Measurements from ENCODE around the gene H19. TPM values are rescaled to one million over a fixed set of nuclear protein-coding genes. Genes with fewer than 3 reads are reported as not detected.

The H19 gene
- total RNA-seq: 100 to 1,000 TPM; 279 to 500 (median 401) TPM
- polyA plus RNA-seq: 813 TPM
- long read RNA-seq, donor 1, transcript H19-203 (5 exons, 2,348 nt): major isoform, 100 of 111 reads
- long read RNA-seq, donor 1, transcript H19-202 (5 exons, 2,281 nt): minor isoform, 5 of 111 reads
- long read RNA-seq, donor 1, partial matches to known transcripts: 0 of 111 reads
- long read RNA-seq, donor 1, other reads (novel, unspliced or antisense): 1 of 111 reads
- long read RNA-seq, donor 2, transcript H19-203 (5 exons, 2,348 nt): major isoform, 14 of 23 reads
- long read RNA-seq, donor 2, partial matches to known transcripts: 1 of 23 reads
- long read RNA-seq, donor 2, other reads (novel, unspliced or antisense): 6 of 23 reads
- long read RNA-seq, donor 3, transcript H19-203 (5 exons, 2,348 nt): major isoform, 5 of 9 reads
- long read RNA-seq, donor 3, partial matches to known transcripts: 1 of 9 reads
- long read RNA-seq, donor 3, other reads (novel, unspliced or antisense): 0 of 9 reads
- long read RNA-seq, donor 4, transcript H19-203 (5 exons, 2,348 nt): major isoform, 13 of 17 reads
- long read RNA-seq, donor 4, partial matches to known transcripts: 0 of 17 reads
- long read RNA-seq, donor 4, other reads (novel, unspliced or antisense): 2 of 17 reads

DNA sequence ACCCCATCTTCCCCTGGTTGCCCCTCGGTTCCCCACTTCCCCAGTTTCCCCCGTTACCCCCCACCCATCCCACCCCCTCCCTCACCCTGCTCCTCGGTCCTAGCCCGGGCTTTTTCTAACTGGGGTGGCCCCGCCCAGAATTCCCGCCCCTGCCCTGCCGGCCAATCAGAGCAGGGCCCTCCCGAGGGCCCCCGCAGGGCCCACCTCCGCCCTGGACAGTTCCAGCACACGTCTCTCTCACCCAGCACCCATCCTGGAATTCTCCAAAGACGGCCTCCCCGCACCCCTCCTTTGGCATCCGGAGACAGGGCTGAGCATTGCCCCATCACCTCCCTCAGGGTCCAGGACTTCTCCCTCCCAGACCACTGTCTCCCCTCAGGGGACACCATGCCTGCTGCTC, at the start of gene H19:
H19 (minus strand) TSS at position 88 of the 400 bp plus-strand sequence.
- DNase-seq (no peak), ATAC-seq (peak; percentile 76 to 80)
- no peak within 1 kb of the TSS for H3K4me3 ChIP-seq (ENCODE audit: low read length)
- H3K27me3 ChIP-seq (ENCODE audit: control insufficient read depth, insufficient read depth): no peaks in the 10 kb centered on the region
- H3K27ac ChIP-seq (ENCODE audit: low read length): no peak within 1 kb of the TSS
- WGBS: no CpG with 5 or more reads among the region's 14 CpGs
- intact Hi-C loops (cut with DNase I): no loop called here
- H3K9me3 ChIP-seq (ENCODE audit: control insufficient read depth, low read length): no peaks in the 10 kb centered on the region
- H3K4me1 ChIP-seq (ENCODE audit: control insufficient read depth, insufficient read depth, low read length): no peaks in the 10 kb centered on the region

DNA sequence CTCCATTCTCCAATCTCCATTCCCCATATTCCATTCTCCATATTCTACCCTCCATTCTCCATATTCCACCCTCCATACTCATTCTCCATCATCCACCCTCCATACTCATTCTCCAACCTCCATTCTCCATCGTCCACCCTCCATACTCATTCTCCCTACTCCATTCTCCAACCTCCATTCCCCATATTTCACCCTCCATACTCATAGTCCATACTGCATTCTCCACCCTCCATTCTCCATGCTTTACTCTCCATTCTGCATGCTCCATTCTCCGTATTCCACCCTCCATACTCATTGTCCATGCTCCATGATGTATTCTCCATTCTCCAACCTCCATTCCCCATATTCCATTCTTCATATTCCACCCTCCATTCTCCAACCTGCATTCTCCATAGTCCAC, 44.3 kb upstream of the H19 start:
- WGBS: 72% methylated on average over 2 of the region's 2 CpGs

DNA sequence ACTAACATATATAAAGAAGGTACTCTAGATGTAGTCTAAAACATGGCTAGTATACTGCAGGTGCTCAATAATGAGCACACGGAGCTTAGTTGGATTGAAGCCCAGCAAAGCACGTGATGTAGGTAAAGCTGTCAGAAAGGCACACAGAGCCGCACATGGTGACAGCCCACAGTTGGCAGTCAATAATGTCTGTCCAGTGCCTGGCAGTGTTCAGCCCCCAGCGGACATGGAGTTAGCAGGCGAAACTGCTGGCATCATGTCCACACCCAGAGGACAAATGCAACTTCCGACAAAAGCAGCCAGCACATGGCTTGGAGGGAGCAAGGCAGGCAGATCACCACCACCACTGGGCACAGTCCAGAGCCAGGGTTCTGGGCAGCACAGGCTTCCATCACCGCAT, 43.5 kb upstream of the H19 start:
- Histone ChIP-seq H3K27ac (ENCODE audit: low read length) (no peak overlapping the region), H3K27me3 (ENCODE audit: control insufficient read depth, insufficient read depth) (no peaks in the 10 kb centered on the region), H3K9me3 (ENCODE audit: control insufficient read depth, low read length) (no peaks in the 10 kb centered on the region), H3K4me1 (ENCODE audit: control insufficient read depth, insufficient read depth, low read length) (no peaks in the 10 kb centered on the region), H3K4me3 (ENCODE audit: low read length) (no peak overlapping the region)
- ATAC-seq (no peak), DNase-seq (no peak)
- intact Hi-C loops (cut with DNase I): no loop called here
- WGBS: no CpG with 5 or more reads among the region's 7 CpGs

More for the DNA sequence above, 44.3 kb upstream of the H19 start:
- intact Hi-C loops (cut with DNase I): no loop called here
- no peak overlapping the region for H3K27ac ChIP-seq (ENCODE audit: low read length)
- H3K9me3 ChIP-seq (ENCODE audit: control insufficient read depth, low read length): no peaks in the 10 kb centered on the region
- ATAC-seq: no peak
- no peaks in the 10 kb centered on the region for H3K4me1 ChIP-seq (ENCODE audit: control insufficient read depth, insufficient read depth, low read length)
- no peak for DNase-seq
- H3K4me3 ChIP-seq (ENCODE audit: low read length): no peak overlapping the region
- H3K27me3 ChIP-seq (ENCODE audit: control insufficient read depth, insufficient read depth): no peaks in the 10 kb centered on the region

DNA sequence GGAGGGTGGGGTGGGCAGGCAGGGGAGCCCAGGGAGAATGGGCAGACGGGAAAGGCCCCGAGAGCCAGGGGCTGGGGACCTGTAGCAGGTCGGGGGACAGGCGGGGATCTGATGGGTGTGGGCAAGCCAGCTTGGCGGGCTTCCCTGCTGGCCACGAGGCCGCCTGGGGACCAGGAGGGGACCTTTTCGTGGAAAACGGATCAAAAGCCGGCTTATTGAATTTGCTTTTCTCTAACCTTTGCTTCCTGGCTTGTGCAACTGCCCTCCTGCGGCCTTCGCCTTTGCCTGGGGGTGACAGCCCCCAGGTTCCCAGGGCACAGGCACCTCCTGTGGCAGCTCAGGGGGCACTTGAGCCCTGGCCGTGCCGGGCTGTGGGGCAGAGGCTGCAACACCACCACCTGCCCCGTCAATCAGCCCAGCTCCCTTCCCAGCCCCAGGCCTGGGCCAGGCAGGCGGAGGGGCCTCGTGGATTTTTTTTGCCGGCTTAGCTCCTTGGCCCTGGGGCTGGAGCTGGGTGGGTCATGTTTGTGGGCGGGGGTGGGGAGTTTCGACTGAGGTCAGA, 41.6 kb upstream of the H19 start:
- H3K4me3 ChIP-seq (ENCODE audit: low read length): no peak overlapping the region
- DNase-seq (no peak), ATAC-seq (no peak)
- H3K9me3 ChIP-seq (ENCODE audit: control insufficient read depth, low read length): no peaks in the 10 kb centered on the region
- no CpG with 5 or more reads among the region's 20 CpGs for WGBS
- no peak overlapping the region for H3K27ac ChIP-seq (ENCODE audit: low read length)
- H3K27me3 ChIP-seq (ENCODE audit: control insufficient read depth, insufficient read depth): no peaks in the 10 kb centered on the region
- intact Hi-C loops (cut with DNase I): no loop called here
- H3K4me1 ChIP-seq (ENCODE audit: control insufficient read depth, insufficient read depth, low read length): no peaks in the 10 kb centered on the region

DNA sequence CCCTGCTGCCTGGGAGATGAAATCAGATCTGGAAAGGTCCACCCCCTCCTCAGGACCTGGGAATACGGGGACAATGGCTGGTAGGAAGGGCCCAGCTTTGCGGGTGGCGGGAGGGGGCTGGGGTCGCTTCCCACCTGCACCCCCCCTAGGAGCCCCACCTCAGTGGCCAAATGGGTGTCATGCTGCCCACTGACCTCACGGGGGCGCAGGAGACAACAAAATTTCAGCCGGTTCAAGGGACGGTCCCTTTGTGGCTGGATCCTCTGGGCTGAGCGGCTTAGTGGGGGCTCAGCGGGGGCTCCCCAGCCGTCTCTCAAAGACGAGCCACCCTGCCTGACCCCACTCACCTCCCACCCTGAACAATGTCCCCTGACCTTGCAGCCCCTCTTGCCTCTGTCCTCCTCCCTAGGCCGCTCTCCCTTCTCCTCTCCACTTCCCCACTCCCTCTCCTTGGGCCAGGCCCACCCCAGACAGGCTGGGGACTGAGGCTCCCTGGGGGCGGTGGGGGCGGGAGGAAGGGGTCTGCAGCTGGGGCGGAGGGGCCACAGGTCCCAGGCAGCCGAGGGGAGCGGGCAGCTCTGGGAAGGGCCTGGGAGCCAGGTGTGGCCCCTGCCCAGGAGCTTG, 39.3 kb upstream of the H19 start:
- WGBS: no CpG with 5 or more reads among the region's 18 CpGs
- intact Hi-C loops (cut with DNase I): no loop called here
- H3K27ac ChIP-seq (ENCODE audit: low read length): no peak overlapping the region
- no peaks in the 10 kb centered on the region for H3K27me3 ChIP-seq (ENCODE audit: control insufficient read depth, insufficient read depth)
- H3K4me3 ChIP-seq (ENCODE audit: low read length): no peak overlapping the region
- no peaks in the 10 kb centered on the region for H3K9me3 ChIP-seq (ENCODE audit: control insufficient read depth, low read length)
- DNase-seq (no peak), ATAC-seq (peak; percentile 32 to 80)
- no peaks in the 10 kb centered on the region for H3K4me1 ChIP-seq (ENCODE audit: control insufficient read depth, insufficient read depth, low read length)

DNA sequence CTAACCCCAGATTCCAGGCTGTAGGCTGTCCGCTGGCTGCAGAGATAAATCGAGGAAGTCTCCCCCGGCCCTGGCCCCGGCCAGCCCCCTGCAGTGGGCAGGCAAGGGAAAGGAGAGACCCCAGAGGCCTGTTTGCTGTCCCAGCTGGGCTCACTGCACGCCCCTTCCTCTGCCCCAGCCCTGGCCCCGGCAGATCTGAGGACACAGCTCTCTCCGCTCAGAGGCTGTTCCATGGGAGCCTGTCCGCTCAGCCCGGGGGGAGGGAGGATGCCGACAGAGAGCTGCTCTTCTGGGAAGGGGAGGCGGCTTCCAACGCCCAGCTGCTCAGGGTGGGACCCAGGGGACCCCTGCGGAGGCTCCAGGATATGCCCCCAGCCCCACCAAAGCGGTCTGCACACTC, 37.7 kb upstream of the H19 start:
- Histone ChIP-seq H3K4me1 (ENCODE audit: control insufficient read depth, insufficient read depth, low read length) (no peaks in the 10 kb centered on the region), H3K9me3 (ENCODE audit: control insufficient read depth, low read length) (no peaks in the 10 kb centered on the region), H3K27me3 (ENCODE audit: control insufficient read depth, insufficient read depth) (no peaks in the 10 kb centered on the region), H3K27ac (ENCODE audit: low read length) (no peak overlapping the region), H3K4me3 (ENCODE audit: low read length) (no peak overlapping the region)
- DNase-seq (no peak), ATAC-seq (no peak)
- intact Hi-C loops (cut with DNase I): no loop called here
- WGBS: no CpG with 5 or more reads among the region's 14 CpGs

DNA sequence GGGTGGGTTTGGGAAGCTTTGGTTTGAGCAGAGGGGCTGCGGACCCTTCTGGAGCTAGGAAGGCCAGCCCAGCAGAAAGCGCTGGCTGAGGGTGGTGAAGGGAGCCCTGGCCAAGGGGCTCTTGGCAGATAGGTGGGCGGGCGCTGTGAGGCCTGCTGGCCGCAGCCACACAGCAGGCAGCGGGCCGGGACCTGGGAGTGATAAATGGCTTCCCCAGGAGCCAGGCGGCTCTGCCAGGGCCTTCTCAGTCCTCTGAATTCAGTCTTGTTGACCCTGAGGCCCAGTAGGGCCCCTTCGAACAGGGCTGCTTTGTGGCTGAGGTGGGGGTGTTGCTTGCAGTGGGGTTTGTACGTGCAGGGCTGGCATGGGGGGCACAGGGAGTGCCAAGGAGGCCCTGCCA, 33.4 kb upstream of the H19 start:
- Histone ChIP-seq H3K27ac (ENCODE audit: low read length) (no peak overlapping the region), H3K9me3 (ENCODE audit: control insufficient read depth, low read length) (no peaks in the 10 kb centered on the region), H3K27me3 (ENCODE audit: control insufficient read depth, insufficient read depth) (no peaks in the 10 kb centered on the region), H3K4me1 (ENCODE audit: control insufficient read depth, insufficient read depth, low read length) (no peaks in the 10 kb centered on the region), H3K4me3 (ENCODE audit: low read length) (no peak overlapping the region)
- DNase-seq (no peak), ATAC-seq (no peak)
- intact Hi-C loops (cut with DNase I): no loop called here
- WGBS: no CpG with 5 or more reads among the region's 10 CpGs

DNA sequence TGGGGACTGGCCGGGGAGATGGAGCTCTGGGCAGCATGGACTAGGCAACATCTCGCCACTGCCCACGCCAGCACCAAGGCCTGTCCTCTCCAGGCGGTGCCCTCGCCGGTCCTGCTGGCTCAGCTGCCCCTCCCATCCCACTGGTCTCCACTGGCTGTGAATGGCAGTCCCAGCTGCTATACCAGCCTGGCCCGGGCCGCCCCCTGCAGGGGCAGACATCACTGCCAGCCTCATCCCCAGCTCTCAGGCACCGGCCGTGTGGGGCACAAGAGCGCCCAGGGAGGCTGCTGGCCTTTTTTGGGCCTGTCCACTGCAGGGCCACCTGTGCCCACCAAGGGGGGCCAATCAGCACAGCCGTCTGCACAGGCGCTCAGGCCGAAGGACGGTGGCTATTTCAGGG, 30.1 kb upstream of the H19 start:
- Histone ChIP-seq H3K9me3 (ENCODE audit: control insufficient read depth, low read length) (no peaks in the 10 kb centered on the region), H3K27me3 (ENCODE audit: control insufficient read depth, insufficient read depth) (no peaks in the 10 kb centered on the region), H3K27ac (ENCODE audit: low read length) (no peak overlapping the region), H3K4me3 (ENCODE audit: low read length) (no peak overlapping the region), H3K4me1 (ENCODE audit: control insufficient read depth, insufficient read depth, low read length) (no peaks in the 10 kb centered on the region)
- intact Hi-C loops (cut with DNase I): no loop called here
- ATAC-seq (no peak), DNase-seq (no peak)
- no CpG with 5 or more reads among the region's 15 CpGs for WGBS

DNA sequence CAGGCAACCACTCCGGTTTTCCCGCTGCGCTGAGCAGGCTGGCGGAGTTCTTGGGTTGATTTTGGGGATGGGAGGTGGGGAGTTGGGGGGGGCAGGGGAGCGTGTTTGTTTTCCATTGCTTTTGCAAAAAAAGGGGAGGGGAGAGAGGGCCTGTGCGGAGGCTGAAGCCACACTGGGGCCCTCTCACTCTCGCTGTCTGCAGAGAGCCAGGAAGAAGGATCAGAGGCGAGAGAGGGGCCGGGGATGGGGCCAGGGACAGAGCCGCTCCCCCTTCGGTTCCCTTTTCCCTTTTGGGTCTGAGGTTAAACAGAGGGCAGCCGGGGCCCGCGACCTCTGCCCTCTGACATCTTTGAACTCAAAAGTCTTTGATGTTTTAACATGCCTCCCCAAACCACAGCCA, 17.4 kb upstream of the H19 start:
- DNase-seq (no peak), ATAC-seq (no peak)
- no peaks in the 10 kb centered on the region for H3K27me3 ChIP-seq (ENCODE audit: control insufficient read depth, insufficient read depth)
- no peak overlapping the region for H3K4me3 ChIP-seq (ENCODE audit: low read length)
- no peak overlapping the region for H3K27ac ChIP-seq (ENCODE audit: low read length)
- H3K9me3 ChIP-seq (ENCODE audit: control insufficient read depth, low read length): no peaks in the 10 kb centered on the region
- H3K4me1 ChIP-seq (ENCODE audit: control insufficient read depth, insufficient read depth, low read length): no peaks in the 10 kb centered on the region
- intact Hi-C loops (cut with DNase I): no loop called here
- WGBS: no CpG with 5 or more reads among the region's 14 CpGs

DNA sequence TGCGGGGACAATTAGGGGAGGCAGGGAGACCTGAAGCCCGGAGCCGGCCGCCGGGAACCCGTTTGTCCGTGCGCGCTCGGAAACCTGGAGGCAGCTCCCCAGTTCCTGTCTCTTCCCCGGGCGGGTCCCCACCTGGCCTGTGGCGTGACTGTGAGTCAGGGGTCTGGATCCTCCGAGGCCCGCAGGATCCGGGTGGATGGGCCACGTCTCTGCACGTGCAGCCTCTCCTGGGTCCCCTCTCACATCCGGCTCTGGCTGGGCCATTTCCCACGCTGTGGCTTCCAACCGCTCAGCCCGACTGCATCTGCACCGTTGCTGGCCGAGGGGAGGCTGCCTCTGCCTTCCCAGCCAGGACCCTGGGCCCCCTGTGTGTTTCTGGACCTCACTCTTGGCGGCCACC, 14.8 kb upstream of the H19 start:
- intact Hi-C loops (cut with DNase I): no loop called here
- no peak for ATAC-seq

DNA sequence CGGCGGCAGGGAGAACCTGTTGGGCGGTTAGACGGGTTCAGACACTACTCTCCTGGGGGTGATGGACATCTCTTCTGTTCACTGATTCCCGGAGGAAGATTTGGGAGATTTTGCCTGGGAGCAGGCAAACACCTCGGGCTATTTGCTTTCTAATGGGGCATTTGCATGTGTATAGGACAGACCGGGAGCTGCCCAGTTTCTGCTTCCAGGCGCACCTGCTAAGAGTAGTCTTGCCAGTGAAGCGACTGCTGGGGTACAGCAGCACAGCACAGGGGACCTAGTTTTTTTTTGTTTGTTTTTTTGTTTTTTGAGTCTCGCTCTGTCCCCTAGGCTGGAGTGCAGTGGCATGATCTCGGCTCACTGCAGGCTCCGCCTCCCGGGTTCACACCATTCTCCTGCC, 6.8 kb upstream of the H19 start:
- Histone ChIP-seq H3K4me1 (ENCODE audit: control insufficient read depth, insufficient read depth, low read length) (no peaks in the 10 kb centered on the region), H3K9me3 (ENCODE audit: control insufficient read depth, low read length) (no peaks in the 10 kb centered on the region), H3K27me3 (ENCODE audit: control insufficient read depth, insufficient read depth) (no peaks in the 10 kb centered on the region), H3K4me3 (ENCODE audit: low read length) (no peak overlapping the region), H3K27ac (ENCODE audit: low read length) (no peak overlapping the region)
- WGBS: no CpG with 5 or more reads among the region's 13 CpGs
- intact Hi-C loops (cut with DNase I): no loop called here
- ATAC-seq (no peak), DNase-seq (no peak)

More for the DNA sequence above, 14.8 kb upstream of the H19 start:
- no peak overlapping the region for H3K27ac ChIP-seq (ENCODE audit: low read length)
- no CpG with 5 or more reads among the region's 25 CpGs for WGBS
- no peaks in the 10 kb centered on the region for H3K4me1 ChIP-seq (ENCODE audit: control insufficient read depth, insufficient read depth, low read length)
- H3K9me3 ChIP-seq (ENCODE audit: control insufficient read depth, low read length): no peaks in the 10 kb centered on the region
- H3K4me3 ChIP-seq (ENCODE audit: low read length): no peak overlapping the region
- H3K27me3 ChIP-seq (ENCODE audit: control insufficient read depth, insufficient read depth): no peaks in the 10 kb centered on the region
- DNase-seq: no peak
